ENCODE data around the gene USP40. TPM values are rescaled to one million over a fixed set of nuclear protein-coding genes. Genes with fewer than 3 reads are reported as not detected.
A peak's percentile ranks its signal among the peaks of the same experiment; 100 is the strongest.

The USP40 gene
- total and polyA plus RNA-seq, 2 donors (not counting 1 experiment from before 2014, with no cell fraction given), result 18.9 to 40.6 TPM

DNA sequence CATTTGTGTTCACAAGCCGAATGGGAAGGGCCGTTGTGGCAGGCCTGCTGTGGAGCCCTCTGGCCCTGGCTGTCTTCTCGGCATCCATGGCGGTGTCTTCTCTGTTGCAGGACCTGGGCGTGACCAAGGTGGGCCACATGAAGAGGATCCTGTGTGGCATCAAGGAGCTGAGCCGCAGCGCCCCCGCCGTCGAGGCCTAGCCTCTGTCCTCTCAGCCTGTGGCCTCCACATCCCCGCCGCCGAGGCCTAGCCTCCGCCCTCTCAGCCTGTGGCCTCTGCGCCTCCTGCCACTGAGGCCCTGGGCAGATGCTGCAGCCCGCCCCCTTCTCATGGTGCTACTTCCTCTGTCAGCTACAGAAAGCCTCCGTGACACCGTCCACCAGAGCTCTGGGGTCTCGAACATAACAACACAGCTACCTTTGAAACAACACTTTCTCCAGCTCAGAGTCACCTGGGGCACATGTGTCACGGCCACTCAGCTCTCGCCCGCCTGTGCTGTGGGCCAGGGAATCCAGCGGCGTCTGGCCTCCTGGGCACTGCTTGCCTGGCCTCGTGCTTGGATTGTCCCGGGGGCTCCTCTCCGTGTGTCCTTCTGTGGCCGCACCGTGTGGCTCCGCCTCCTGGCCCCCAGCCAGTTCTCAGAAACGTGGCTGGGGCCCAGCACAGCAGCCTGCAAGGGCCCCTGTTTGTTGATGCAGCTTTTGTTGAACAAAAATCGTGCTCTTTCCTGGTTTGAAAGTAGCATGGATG is 97.1 kb downstream of the USP40 start:
- Histone ChIP-seq H4K20me1 (ENCODE audit: control insufficient read depth, extremely low read depth, insufficient read depth, low read length) (no peaks in the 10 kb centered on the region), H3K27ac (ENCODE audit: insufficient read depth, low read length) (peak overlapping the region; percentile 23), H3K27me3 (ENCODE audit: control insufficient read depth, insufficient read depth, low read length) (no peaks in the 10 kb centered on the region), H3K36me3 (ENCODE audit: control insufficient read depth, insufficient read depth, low read length) (peaks cover 11% of the 10 kb centered on the region), H3K4me2 (ENCODE audit: extremely low read depth, insufficient read depth, low read length) (peak overlapping the region; percentile 35), H3K9ac (ENCODE audit: insufficient read depth, low read length) (no peak overlapping the region), H3K79me2 (ENCODE audit: control insufficient read depth, insufficient read depth, low read length) (no peaks in the 10 kb centered on the region), H2AFZ (ENCODE audit: low read length) (no peak overlapping the region), H3K9me3 (ENCODE audit: control insufficient read depth, insufficient read depth, low read depth, low read length) (no peaks in the 10 kb centered on the region), H3K4me1 (ENCODE audit: control insufficient read depth, extremely low read depth, insufficient read depth, low read length) (peaks cover 3% of the 10 kb centered on the region), H3K4me3 (replicated peaks in 1 of 4; ENCODE audit: control extremely low read depth in 1 of 4, insufficient read depth in 1 of 4, low read depth in 3 of 4, low read length in 4 of 4) (no peak overlapping the region)
- TF ChIP-seq EZH2 (IDR thresholded peaks at IDR 0.05; ENCODE audit: low read length, missing control alignments), result no peak
- TF ChIP-seq, protein P1, sequence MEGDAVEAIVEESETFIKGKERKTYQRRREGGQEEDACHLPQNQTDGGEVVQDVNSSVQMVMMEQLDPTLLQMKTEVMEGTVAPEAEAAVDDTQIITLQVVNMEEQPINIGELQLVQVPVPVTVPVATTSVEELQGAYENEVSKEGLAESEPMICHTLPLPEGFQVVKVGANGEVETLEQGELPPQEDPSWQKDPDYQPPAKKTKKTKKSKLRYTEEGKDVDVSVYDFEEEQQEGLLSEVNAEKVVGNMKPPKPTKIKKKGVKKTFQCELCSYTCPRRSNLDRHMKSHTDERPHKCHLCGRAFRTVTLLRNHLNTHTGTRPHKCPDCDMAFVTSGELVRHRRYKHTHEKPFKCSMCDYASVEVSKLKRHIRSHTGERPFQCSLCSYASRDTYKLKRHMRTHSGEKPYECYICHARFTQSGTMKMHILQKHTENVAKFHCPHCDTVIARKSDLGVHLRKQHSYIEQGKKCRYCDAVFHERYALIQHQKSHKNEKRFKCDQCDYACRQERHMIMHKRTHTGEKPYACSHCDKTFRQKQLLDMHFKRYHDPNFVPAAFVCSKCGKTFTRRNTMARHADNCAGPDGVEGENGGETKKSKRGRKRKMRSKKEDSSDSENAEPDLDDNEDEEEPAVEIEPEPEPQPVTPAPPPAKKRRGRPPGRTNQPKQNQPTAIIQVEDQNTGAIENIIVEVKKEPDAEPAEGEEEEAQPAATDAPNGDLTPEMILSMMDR (conservative IDR thresholded peaks at IDR 0.05 in 1 of 2, IDR thresholded peaks at IDR 0.05 in 1 of 2; ENCODE audit: low read depth in 1 of 2, low read length in 2 of 2), result no peak
- no peak for DNase-seq (ENCODE audit: low read depth in 2 of 2)

DNA sequence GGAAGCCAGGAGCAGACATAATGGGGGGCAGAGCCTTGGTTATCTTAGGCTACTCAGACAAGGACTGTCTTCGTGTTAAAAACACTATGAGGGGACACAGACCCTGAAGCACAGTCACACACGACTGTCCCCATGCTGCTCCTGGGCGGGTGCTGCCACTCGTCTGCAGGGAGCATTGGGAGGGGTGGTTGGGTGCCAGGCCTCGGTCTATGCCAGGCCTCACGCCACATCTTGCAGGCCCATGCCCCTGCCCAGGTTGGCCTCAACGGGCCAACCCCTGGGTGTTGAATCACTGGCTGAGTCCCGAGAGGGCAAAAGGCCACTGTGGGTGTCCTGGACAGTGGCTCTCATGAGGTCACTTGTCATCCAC is 97.9 kb downstream of the USP40 start:
- no peak overlapping the region for H2AFZ ChIP-seq (ENCODE audit: low read length)

DNA sequence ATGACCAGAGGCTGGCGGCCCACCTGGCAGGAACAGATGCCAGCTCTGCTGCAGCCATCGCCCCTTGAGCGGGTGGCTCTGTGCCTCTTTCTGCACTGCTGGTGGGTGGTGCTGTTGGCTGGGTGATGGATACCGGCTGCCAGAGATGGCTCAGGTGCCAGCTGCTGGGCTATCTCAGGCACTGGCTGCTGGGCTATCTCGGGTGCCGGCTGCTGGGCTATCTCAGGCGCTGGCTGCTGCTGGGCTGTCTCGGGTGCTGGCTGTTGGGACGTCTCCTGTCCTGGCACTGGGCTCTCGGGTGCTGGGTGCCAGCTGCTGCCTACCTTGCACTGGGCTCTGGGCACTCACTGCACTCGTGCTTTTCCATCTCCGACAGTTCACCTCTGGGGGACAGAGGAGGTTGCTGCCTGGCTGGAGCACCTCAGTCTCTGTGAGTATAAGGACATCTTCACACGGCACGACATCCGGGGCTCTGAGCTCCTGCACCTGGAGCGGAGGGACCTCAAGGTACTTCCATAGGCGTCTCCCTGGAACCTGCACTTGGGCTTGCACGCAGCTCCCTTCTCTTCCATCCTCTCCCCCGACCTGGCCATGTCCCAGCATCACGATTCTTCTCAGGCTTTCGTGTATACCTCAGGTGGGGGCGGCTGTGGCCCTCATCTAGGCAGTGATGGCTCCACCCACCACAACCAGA is 98.4 kb downstream of the USP40 start:
- no peaks in the 10 kb centered on the region for H3K27me3 ChIP-seq (ENCODE audit: control insufficient read depth, insufficient read depth, low read length)
- H3K4me3 ChIP-seq (replicated peaks in 1 of 4; ENCODE audit: control extremely low read depth in 1 of 4, insufficient read depth in 1 of 4, low read depth in 3 of 4, low read length in 4 of 4), result no peak overlapping the region
- no peaks in the 10 kb centered on the region for H4K20me1 ChIP-seq (ENCODE audit: control insufficient read depth, extremely low read depth, insufficient read depth, low read length)
- H3K4me2 ChIP-seq (ENCODE audit: extremely low read depth, insufficient read depth, low read length), result no peak overlapping the region
- no peak overlapping the region for H3K9ac ChIP-seq (ENCODE audit: insufficient read depth, low read length)
- peaks cover 3% of the 10 kb centered on the region for H3K4me1 ChIP-seq (ENCODE audit: control insufficient read depth, extremely low read depth, insufficient read depth, low read length)
- no peaks in the 10 kb centered on the region for H3K79me2 ChIP-seq (ENCODE audit: control insufficient read depth, insufficient read depth, low read length)
- no peak for DNase-seq (ENCODE audit: low read depth in 2 of 2)
- no peaks in the 10 kb centered on the region for H3K9me3 ChIP-seq (ENCODE audit: control insufficient read depth, insufficient read depth, low read depth, low read length)
- H2AFZ ChIP-seq (ENCODE audit: low read length), result no peak overlapping the region
- no peak overlapping the region for H3K27ac ChIP-seq (ENCODE audit: insufficient read depth, low read length)
- TF ChIP-seq, protein P1 (conservative IDR thresholded peaks at IDR 0.05 in 1 of 2, IDR thresholded peaks at IDR 0.05 in 1 of 2; ENCODE audit: low read depth in 1 of 2, low read length in 2 of 2), result no peak
- TF ChIP-seq EZH2 (IDR thresholded peaks at IDR 0.05; ENCODE audit: low read length, missing control alignments), result no peak
- H3K36me3 ChIP-seq (ENCODE audit: control insufficient read depth, insufficient read depth, low read length), result peaks cover 10% of the 10 kb centered on the region

More for the DNA sequence above, 97.9 kb downstream of the USP40 start:
- Histone ChIP-seq H3K36me3 (ENCODE audit: control insufficient read depth, insufficient read depth, low read length) (peaks cover 8% of the 10 kb centered on the region), H3K79me2 (ENCODE audit: control insufficient read depth, insufficient read depth, low read length) (no peaks in the 10 kb centered on the region), H4K20me1 (ENCODE audit: control insufficient read depth, extremely low read depth, insufficient read depth, low read length) (no peaks in the 10 kb centered on the region), H3K9ac (ENCODE audit: insufficient read depth, low read length) (no peak overlapping the region), H3K27ac (ENCODE audit: insufficient read depth, low read length) (no peak overlapping the region), H3K4me2 (ENCODE audit: extremely low read depth, insufficient read depth, low read length) (no peak overlapping the region), H3K9me3 (ENCODE audit: control insufficient read depth, insufficient read depth, low read depth, low read length) (no peaks in the 10 kb centered on the region), H3K4me3 (replicated peaks in 1 of 4; ENCODE audit: control extremely low read depth in 1 of 4, insufficient read depth in 1 of 4, low read depth in 3 of 4, low read length in 4 of 4) (no peak overlapping the region), H3K27me3 (ENCODE audit: control insufficient read depth, insufficient read depth, low read length) (no peaks in the 10 kb centered on the region), H3K4me1 (ENCODE audit: control insufficient read depth, extremely low read depth, insufficient read depth, low read length) (peaks cover 3% of the 10 kb centered on the region)
- TF ChIP-seq, protein P1 (conservative IDR thresholded peaks at IDR 0.05 in 1 of 2, IDR thresholded peaks at IDR 0.05 in 1 of 2; ENCODE audit: low read depth in 1 of 2, low read length in 2 of 2), result no peak
- TF ChIP-seq EZH2 (IDR thresholded peaks at IDR 0.05; ENCODE audit: low read length, missing control alignments), result no peak
- no peak for DNase-seq (ENCODE audit: low read depth in 2 of 2)
